Parathyroid adenoma (tissue), 2 donors: Measurements from ENCODE around the gene NDUFS3.
"Not testable (repeated sequence)": the region's sequence is repeated elsewhere in the genome, so short reads cannot be mapped to it uniquely, and the experiment has no call there.

Experiments used
- H2AFZ ChIP-seq: fragments of 300-600 bp; sonication (generic); one replicate; pipeline ENCODE4 v1.7.0; 2017; ENCODE audit warnings: antibody characterized with exemption, mild to moderate bottlenecking
- H3K27ac ChIP-seq: fragments of 300-600 bp; sonication (generic); one replicate; pipeline ENCODE4 v1.7.0; 2017
- H3K27me3 ChIP-seq: fragments of 300-600 bp; sonication (generic); one replicate; pipeline ENCODE4 v1.7.0; 2017; ENCODE audit warnings: low read length; ENCODE audit not compliant: control insufficient read depth, insufficient read depth
- H3K36me3 ChIP-seq: fragments of 300-600 bp; sonication (generic); one replicate; pipeline ENCODE4 v1.7.0; 2017; ENCODE audit warnings: low read length; ENCODE audit not compliant: control insufficient read depth, insufficient read depth
- H3K4me1 ChIP-seq: fragments of 300-600 bp; sonication (generic); one replicate; pipeline ENCODE4 v1.7.0; 2017; ENCODE audit warnings: control low read depth
- H3K4me2 ChIP-seq: fragments of 300-600 bp; sonication (generic); one replicate; pipeline ENCODE4 v1.7.0; 2017; ENCODE audit warnings: low read length
- H3K4me3 ChIP-seq: fragments of 300-600 bp; sonication (generic); one replicate; pipeline ENCODE4 v1.7.0; 2017; ENCODE audit warnings: low read depth, low read length
- H3K79me2 ChIP-seq: fragments of 300-600 bp; sonication (generic); one replicate; pipeline ENCODE4 v1.7.0; 2017; ENCODE audit warnings: control low read depth
- H3K9ac ChIP-seq: fragments of 300-600 bp; sonication (generic); one replicate; pipeline ENCODE4 v1.7.0; 2017; ENCODE audit warnings: mild to moderate bottlenecking
- H3K9me3 ChIP-seq: fragments of 300-600 bp; sonication (generic); one replicate; pipeline ENCODE4 v1.7.0; 2017; ENCODE audit warnings: low read length; ENCODE audit not compliant: control insufficient read depth
- CTCF ChIP-seq: fragments of 300-600 bp; sonication (generic); IDR thresholded peaks from one replicate; pipeline ENCODE4 v1.7.0; 2017; ENCODE audit warnings: antibody characterized with exemption, mild to moderate bottlenecking
- donor health status: primary hyperparathyroidism.

Gene NDUFS3

GRCh38 chr11:47541070-47541469 lies 37.8 kb upstream of the NDUFS3 start:
- H3K27ac ChIP-seq = no peak overlapping the region
- H3K4me1 ChIP-seq = peaks cover 7% of the 10 kb centered on the region
- peaks cover 58% of the 10 kb centered on the region for H3K79me2 ChIP-seq
- no peaks in the 10 kb centered on the region for H3K36me3 ChIP-seq
- no peak overlapping the region for H3K9ac ChIP-seq
- H2AFZ ChIP-seq = no peak overlapping the region
- H3K9me3 ChIP-seq = no peaks in the 10 kb centered on the region
- H3K4me3 ChIP-seq = no peak overlapping the region
- no peak for TF ChIP-seq CTCF
- H3K27me3 ChIP-seq = no peaks in the 10 kb centered on the region
- H3K4me2 ChIP-seq = no peak overlapping the region

- H3K79me2 ChIP-seq = peaks cover 62% of the 10 kb centered on the region
- no peak overlapping the region for H3K9ac ChIP-seq
- no peak overlapping the region for H3K4me3 ChIP-seq
- H3K4me2 ChIP-seq = no peak overlapping the region
- no peaks in the 10 kb centered on the region for H3K36me3 ChIP-seq
- no peak for TF ChIP-seq CTCF
- H3K4me1 ChIP-seq = no peaks in the 10 kb centered on the region
- no peaks in the 10 kb centered on the region for H3K27me3 ChIP-seq
- no peak overlapping the region for H3K27ac ChIP-seq
- no peak overlapping the region for H2AFZ ChIP-seq
- no peaks in the 10 kb centered on the region for H3K9me3 ChIP-seq
Observed at GRCh38 chr11:47545298-47545697, 33.6 kb upstream of the NDUFS3 start.

- H3K4me1 ChIP-seq, H3K36me3 ChIP-seq, H3K9me3 ChIP-seq, H3K27ac ChIP-seq, H2AFZ ChIP-seq, H3K9ac ChIP-seq, H3K4me3 ChIP-seq, H3K4me2 ChIP-seq, H3K27me3 ChIP-seq: not testable (repeated sequence)
- H3K79me2 ChIP-seq = peaks cover 57% of the 10 kb centered on the region
Observed at GRCh38 chr11:47546274-47546673, 32.6 kb upstream of the NDUFS3 start.

GRCh38 chr11:47550288-47551047 lies 28.4 kb upstream of the NDUFS3 start:
- Histone ChIP-seq H3K4me1 (peaks cover 3% of the 10 kb centered on the region), H3K79me2 (peaks cover 36% of the 10 kb centered on the region), H2AFZ (no peak overlapping the region), H3K27me3 (no peaks in the 10 kb centered on the region), H3K36me3 (no peaks in the 10 kb centered on the region), H3K27ac (no peak overlapping the region), H3K9me3 (no peaks in the 10 kb centered on the region), H3K9ac (no peak overlapping the region), H3K4me3 (no peak overlapping the region), H3K4me2 (peak overlapping the region; percentile 6)
- no peak for TF ChIP-seq CTCF

GRCh38 chr11:47551086-47551485 lies 27.8 kb upstream of the NDUFS3 start:
- H3K9ac ChIP-seq = no peak overlapping the region
- peaks cover 3% of the 10 kb centered on the region for H3K4me1 ChIP-seq
- H3K27ac ChIP-seq = no peak overlapping the region
- no peak overlapping the region for H2AFZ ChIP-seq
- TF ChIP-seq CTCF = no peak
- H3K4me2 ChIP-seq = peak overlapping the region; percentile 6
- H3K4me3 ChIP-seq = no peak overlapping the region
- H3K27me3 ChIP-seq = no peaks in the 10 kb centered on the region
- H3K36me3 ChIP-seq = no peaks in the 10 kb centered on the region
- peaks cover 36% of the 10 kb centered on the region for H3K79me2 ChIP-seq
- no peaks in the 10 kb centered on the region for H3K9me3 ChIP-seq
